HEK293 (cell line): ENCODE measurements around the gene PCBP3.

Experiments used
- CTCF ChIA-PET: fragments of 350-600 bp; formaldehyde crosslinking; extraction: SDS; loops from one replicate; lab custom pipeline; 2021; ENCODE audit warnings: antibody characterized with exemption; lab: Yijun Ruan, JAX
- POLR2A ChIA-PET: fragments of 300-600 bp; formaldehyde crosslinking; extraction: SDS; loops from one replicate; lab custom pipeline; 2020; ENCODE audit warnings: antibody characterized with exemption, inconsistent platforms; lab: Yijun Ruan, JAX
- H3K27ac ChIP-seq: fragments of 200-500 bp; sonication (Bioruptor generic); 2 replicates; pipeline ENCODE4 v1.5.1; 2014; ENCODE audit warnings: low read depth, low read length, control low read depth, inconsistent platforms; ENCODE audit errors: extremely low read depth
- H3K36me3 ChIP-seq, 2 experiments: fragments of 200-500 bp in 1 of 2; sonication (Bioruptor generic) in 1 of 2; 1 replicate in 1 of 2; 2 replicates in 1 of 2; pipeline ENCODE4 v1.5.1; 2014 to 2017; ENCODE audit warnings: inconsistent platforms in 2 of 2, low read length in 2 of 2; ENCODE audit not compliant: control insufficient read depth in 2 of 2, insufficient read depth in 1 of 2
- H3K4me1 ChIP-seq: fragments of 200-500 bp; sonication (Bioruptor generic); 2 replicates; pipeline ENCODE4 v1.5.1; 2014; ENCODE audit warnings: mild to moderate bottlenecking, low read length, inconsistent platforms; ENCODE audit not compliant: control insufficient read depth, insufficient read depth
- H3K4me3 ChIP-seq: 2 replicates; pipeline ENCODE4 v1.5.1; 2011; ENCODE audit warnings: low read depth, mild to moderate bottlenecking, control low read depth, low read length, moderate library complexity
- H3K9me3 ChIP-seq: fragments of 200-500 bp; sonication (Bioruptor generic); 2 replicates; pipeline ENCODE4 v1.5.1; 2014; ENCODE audit warnings: low read depth, low read length, inconsistent platforms; ENCODE audit not compliant: control insufficient read depth, insufficient read depth
- GFI1B ChIP-seq: fragments of 450-650 bp; formaldehyde crosslinking; IDR thresholded peaks from 2 replicates; pipeline ENCODE4 v1.5.1; 2016; ENCODE audit warnings: missing biosample characterization, missing genetic modification characterization
- HOXA7 ChIP-seq: sonication (generic); formaldehyde crosslinking; IDR thresholded peaks from 2 replicates; pipeline ENCODE4 v1.8.1; 2022; ENCODE audit warnings: missing genetic modification reagents, borderline replicate concordance
- MEIS1 ChIP-seq: sonication (generic); formaldehyde crosslinking; IDR thresholded peaks from 2 replicates; pipeline ENCODE4 v1.8.1; 2022; ENCODE audit warnings: missing genetic modification reagents, mild to moderate bottlenecking, borderline replicate concordance
- OVOL3 ChIP-seq: fragments of 450-650 bp; formaldehyde crosslinking; IDR thresholded peaks from 2 replicates; pipeline ENCODE4 v1.5.1; 2016; ENCODE audit warnings: missing biosample characterization, missing genetic modification characterization
- SP3 ChIP-seq: fragments of 450-650 bp; formaldehyde crosslinking; IDR thresholded peaks from 2 replicates; pipeline ENCODE4 v1.5.1; 2016; ENCODE audit warnings: missing biosample characterization, missing genetic modification characterization
- ZBTB10 ChIP-seq: fragments of 450-650 bp; formaldehyde crosslinking; IDR thresholded peaks from 2 replicates; pipeline ENCODE4 v1.5.1; 2016; ENCODE audit warnings: missing biosample characterization, missing genetic modification characterization
- ZBTB44 ChIP-seq: fragments of 450-650 bp; IDR thresholded peaks from 2 replicates; pipeline ENCODE4 v1.5.1; 2018; ENCODE audit warnings: missing biosample characterization, mild to moderate bottlenecking, missing genetic modification characterization
- ZBTB49 ChIP-seq: fragments of 450-650 bp; formaldehyde crosslinking; IDR thresholded peaks from 2 replicates; pipeline ENCODE4 v1.5.1; 2016; ENCODE audit warnings: missing biosample characterization, missing genetic modification characterization, low read depth
- ZFHX2 ChIP-seq: fragments of 450-650 bp; formaldehyde crosslinking; conservative IDR thresholded peaks from 2 replicates; pipeline ENCODE4 v1.5.1; 2016; ENCODE audit warnings: missing biosample characterization, missing genetic modification characterization
- ZNF112 ChIP-seq: fragments of 450-650 bp; formaldehyde crosslinking; IDR thresholded peaks from 2 replicates; pipeline ENCODE4 v1.5.0; 2017; ENCODE audit warnings: missing biosample characterization, missing genetic modification characterization
- ZNF140 ChIP-seq: fragments of 450-650 bp; formaldehyde crosslinking; IDR thresholded peaks from 2 replicates; pipeline ENCODE4 v1.5.1; 2016; ENCODE audit warnings: missing biosample characterization, missing genetic modification characterization
- ZNF157 ChIP-seq: fragments of 450-650 bp; formaldehyde crosslinking; IDR thresholded peaks from 2 replicates; pipeline ENCODE4 v1.5.1; 2016; ENCODE audit warnings: missing biosample characterization, missing genetic modification characterization
- ZNF202 ChIP-seq: fragments of 450-650 bp; formaldehyde crosslinking; IDR thresholded peaks from 2 replicates; pipeline ENCODE4 v1.5.1; 2016; ENCODE audit warnings: missing biosample characterization, missing genetic modification characterization, borderline replicate concordance
- ZNF223 ChIP-seq: fragments of 450-650 bp; formaldehyde crosslinking; IDR thresholded peaks from 2 replicates; pipeline ENCODE4 v1.5.1; 2016; ENCODE audit warnings: missing biosample characterization, missing genetic modification characterization
- ZNF24 ChIP-seq: fragments of 450-650 bp; formaldehyde crosslinking; IDR thresholded peaks from 2 replicates; pipeline ENCODE4 v1.5.1; 2016; ENCODE audit warnings: missing biosample characterization, missing genetic modification characterization
- ZNF292 ChIP-seq: fragments of 450-650 bp; formaldehyde crosslinking; IDR thresholded peaks from 2 replicates; pipeline ENCODE4 v1.5.1; 2016; ENCODE audit warnings: low read depth, missing biosample characterization, missing genetic modification characterization, borderline replicate concordance
- ZNF311 ChIP-seq: fragments of 450-650 bp; formaldehyde crosslinking; IDR thresholded peaks from 2 replicates; pipeline ENCODE4 v1.5.1; 2017; ENCODE audit warnings: missing biosample characterization, missing genetic modification characterization, borderline replicate concordance
- ZNF350 ChIP-seq: fragments of 450-650 bp; formaldehyde crosslinking; IDR thresholded peaks from 2 replicates; pipeline ENCODE4 v1.5.0; 2017; ENCODE audit warnings: missing biosample characterization, mild to moderate bottlenecking, missing genetic modification characterization
- ZNF521 ChIP-seq: fragments of 450-650 bp; formaldehyde crosslinking; IDR thresholded peaks from 2 replicates; pipeline ENCODE4 v1.5.1; 2017; ENCODE audit warnings: missing biosample characterization, mild to moderate bottlenecking, missing genetic modification characterization
- ZNF548 ChIP-seq: fragments of 450-650 bp; formaldehyde crosslinking; IDR thresholded peaks from 2 replicates; pipeline ENCODE4 v1.5.1; 2016; ENCODE audit warnings: missing biosample characterization, missing genetic modification characterization
- ZNF555 ChIP-seq: fragments of 450-650 bp; formaldehyde crosslinking; conservative IDR thresholded peaks from 2 replicates; pipeline ENCODE4 v1.5.1; 2017; ENCODE audit warnings: missing biosample characterization, mild to moderate bottlenecking, missing genetic modification characterization, inconsistent platforms
- ZNF561 ChIP-seq: fragments of 450-650 bp; IDR thresholded peaks from 2 replicates; pipeline ENCODE4 v1.5.1; 2018; ENCODE audit warnings: missing biosample characterization, missing genetic modification characterization, borderline replicate concordance
- ZNF580 ChIP-seq: fragments of 450-650 bp; formaldehyde crosslinking; IDR thresholded peaks from 2 replicates; pipeline ENCODE4 v1.5.1; 2016; ENCODE audit warnings: missing biosample characterization, missing genetic modification characterization
- ZNF600 ChIP-seq: fragments of 450-650 bp; formaldehyde crosslinking; IDR thresholded peaks from 2 replicates; pipeline ENCODE4 v1.5.1; 2016; ENCODE audit warnings: missing biosample characterization, missing genetic modification characterization
- ZNF639 ChIP-seq: fragments of 450-650 bp; formaldehyde crosslinking; IDR thresholded peaks from 2 replicates; pipeline ENCODE4 v1.5.1; 2016; ENCODE audit warnings: missing biosample characterization, missing genetic modification characterization
- ZNF658 ChIP-seq: fragments of 450-650 bp; formaldehyde crosslinking; IDR thresholded peaks from 2 replicates; pipeline ENCODE4; 2016; ENCODE audit warnings: missing biosample characterization, missing genetic modification characterization
- ZNF776 ChIP-seq: fragments of 450-650 bp; formaldehyde crosslinking; IDR thresholded peaks from 2 replicates; pipeline ENCODE4 v1.5.0; 2017; ENCODE audit warnings: missing biosample characterization, missing genetic modification characterization, borderline replicate concordance
- ZNF777 ChIP-seq: fragments of 450-650 bp; formaldehyde crosslinking; IDR thresholded peaks from 2 replicates; pipeline ENCODE4 v1.5.1; 2017; ENCODE audit warnings: missing biosample characterization, missing genetic modification characterization, borderline replicate concordance
- ZSCAN4 ChIP-seq: fragments of 450-650 bp; formaldehyde crosslinking; IDR thresholded peaks from 2 replicates; pipeline ENCODE4 v1.5.1; 2017; ENCODE audit warnings: missing biosample characterization, missing genetic modification characterization

Gene PCBP3

GRCh38 chr21:45636459-45636858 is 7.1 kb upstream of the PCBP3 start (continued):
- no peak for TF ChIP-seq ZNF24
- TF ChIP-seq ZFHX2 (tag by site-specific recombination), result no peak
- no peak for TF ChIP-seq ZBTB10 (tag by site-specific recombination)
- no peak for TF ChIP-seq GFI1B (tag by site-specific recombination)
- no peak for TF ChIP-seq ZNF777
- no peak for TF ChIP-seq ZNF157
- 0 out of 2 replicates have a peak, but pooled peaks have one; percentile 30 for TF ChIP-seq ZNF311 (tag by site-specific recombination)
- no peak for TF ChIP-seq ZBTB44 (tag by site-specific recombination)
- 0 out of 2 replicates have a peak, but pooled peaks have one; percentile 41 for TF ChIP-seq ZNF292
- TF ChIP-seq ZSCAN4, result no peak
- TF ChIP-seq HOXA7 (CRISPR knock-in tag), result no peak
- peak; percentile 48 for TF ChIP-seq ZNF521 (tag by site-specific recombination)
- TF ChIP-seq ZNF658 (tag by site-specific recombination), result no peak
- peak; percentile 76; the same call in 1 of the 2 replicates for TF ChIP-seq ZNF639 (tag by site-specific recombination)
- no peak for TF ChIP-seq ZNF776 (tag by site-specific recombination)
- TF ChIP-seq ZNF555, result no peak
- no peak for TF ChIP-seq ZNF350 (tag by site-specific recombination)

- CTCF ChIA-PET, result interaction anchor here (1.0 kb wide), 1 partner anchor 41 kb away, joined by 3 read pairs; no protein-coding TSS in a partner anchor
- POLR2A ChIA-PET, result no interaction called here
- H3K36me3 ChIP-seq, result no peaks in the 10 kb centered on the region
- H3K4me1 ChIP-seq, result peaks cover 11% of the 10 kb centered on the region; the same call in 1 of the 2 replicates
- no peaks in the 10 kb centered on the region for H3K9me3 ChIP-seq
- no peak overlapping the region for H3K4me3 ChIP-seq
- no peak overlapping the region for H3K27ac ChIP-seq
- TF ChIP-seq ZNF561 (tag by site-specific recombination), result no peak
- no peak for TF ChIP-seq ZNF112 (tag by site-specific recombination)
- TF ChIP-seq ZNF223 (tag by site-specific recombination), result no peak
- TF ChIP-seq ZNF776 (tag by site-specific recombination), result no peak
- TF ChIP-seq MEIS1 (CRISPR knock-in tag), result no peak
- no peak for TF ChIP-seq OVOL3 (tag by site-specific recombination)
- TF ChIP-seq ZBTB49 (tag by site-specific recombination), result no peak
- no peak for TF ChIP-seq ZNF202 (tag by site-specific recombination)
- TF ChIP-seq ZNF140 (tag by site-specific recombination), result no peak
- peak; percentile 86 for TF ChIP-seq ZNF600 (tag by site-specific recombination)
- no peak for TF ChIP-seq SP3 (tag by site-specific recombination)
- no peak for TF ChIP-seq ZNF548
- TF ChIP-seq ZNF580 (tag by site-specific recombination), result no peak
- no peak for TF ChIP-seq ZNF292
Observed at GRCh38 chr21:45636951-45637646, 6.4 kb upstream of the PCBP3 start.
